Amniotic stem cell (primary cell): ENCODE data around the gene SLC22A16.
"Not testable (repeated sequence)": the region's sequence is repeated elsewhere in the genome, so short reads cannot be mapped to it uniquely, and the experiment has no call there.

ENCODE experiments used
- DNase-seq: peaks from one replicate; lab custom pipeline; 2025; lab: John Stamatoyannopoulos, UW

Gene SLC22A16

GRCh38 chr6:110476046-110476849 lies at the start of gene SLC22A16:
Gene SLC22A16, minus strand, starts transcription at chr6:110476613. Its CDS starts 39 bp downstream, at chr6:110476574.
- DNase-seq: no peak

GRCh38 chr6:110525001-110525400 lies 48.6 kb upstream of the SLC22A16 start:
- no peak for DNase-seq

- no peak for DNase-seq
These were observed 47.9 kb upstream of the SLC22A16 start for GRCh38 chr6:110524305-110524704.

- DNase-seq: no peak
These were observed 47.1 kb upstream of the SLC22A16 start for GRCh38 chr6:110523451-110524021.

- no peak for DNase-seq
These were observed 46.0 kb upstream of the SLC22A16 start for GRCh38 chr6:110522427-110522826.

GRCh38 chr6:110520992-110521543 lies 44.7 kb upstream of the SLC22A16 start:
- DNase-seq: no peak

- DNase-seq: no peak
These were observed 44.0 kb upstream of the SLC22A16 start for GRCh38 chr6:110520209-110520965.

- DNase-seq: no peak
These were observed 41.3 kb upstream of the SLC22A16 start for GRCh38 chr6:110517601-110518281.

- DNase-seq: no peak
These were observed 40.6 kb upstream of the SLC22A16 start for GRCh38 chr6:110517034-110517433.

GRCh38 chr6:110514818-110515217 lies 38.4 kb upstream of the SLC22A16 start:
- DNase-seq: no peak

- no peak for DNase-seq
These were observed 36.6 kb upstream of the SLC22A16 start for GRCh38 chr6:110512991-110513390.

- not testable (repeated sequence) for DNase-seq
These were observed 36.1 kb upstream of the SLC22A16 start for GRCh38 chr6:110512549-110512948.

GRCh38 chr6:110511401-110511800 lies 35.0 kb upstream of the SLC22A16 start:
- DNase-seq: no peak

- DNase-seq: no peak
These were observed 33.3 kb upstream of the SLC22A16 start for GRCh38 chr6:110509617-110510241.

GRCh38 chr6:110504891-110505290 lies 28.5 kb upstream of the SLC22A16 start:
- DNase-seq: not testable (repeated sequence)

- DNase-seq: no peak
These were observed 19.5 kb upstream of the SLC22A16 start for GRCh38 chr6:110495949-110496348.

- no peak for DNase-seq
These were observed 16.9 kb upstream of the SLC22A16 start for GRCh38 chr6:110493253-110493800.

GRCh38 chr6:110492584-110492983 lies 16.2 kb upstream of the SLC22A16 start:
- DNase-seq: no peak

GRCh38 chr6:110491644-110492317 lies 15.4 kb upstream of the SLC22A16 start:
- no peak for DNase-seq

- no peak for DNase-seq
These were observed 14.9 kb upstream of the SLC22A16 start for GRCh38 chr6:110491299-110491643.

- DNase-seq: no peak
These were observed 13.7 kb upstream of the SLC22A16 start for GRCh38 chr6:110490110-110490509.
